Gastroesophageal sphincter (tissue), 3 donors: ENCODE results near the gene SYTL2.
"Not testable (repeated sequence)": the region's sequence is repeated elsewhere in the genome, so short reads cannot be mapped to it uniquely, and the experiment has no call there.

ENCODE experiments used
- POLR2A ChIP-seq, 2 donors: fragments of 450-650 bp; IDR thresholded peaks; one replicate each; pipeline ENCODE4 v1.6.1; 2017; ENCODE audit warnings: antibody characterized with exemption in 2 of 2, mild to moderate bottlenecking in 2 of 2, moderate library complexity in 1 of 2
- TF ChIP-seq, protein P1 (sequence below), 4 experiments: fragments of 200-600 bp in 2 of 4; fragments of 450-650 bp in 2 of 4; sonication (generic) in 1 of 4; IDR thresholded peaks; one replicate each; pipeline ENCODE4 v1.5.1; 2017 to 2019; ENCODE audit warnings: antibody characterized with exemption in 4 of 4, mild to moderate bottlenecking in 2 of 4, moderate library complexity in 2 of 4

DNA sequence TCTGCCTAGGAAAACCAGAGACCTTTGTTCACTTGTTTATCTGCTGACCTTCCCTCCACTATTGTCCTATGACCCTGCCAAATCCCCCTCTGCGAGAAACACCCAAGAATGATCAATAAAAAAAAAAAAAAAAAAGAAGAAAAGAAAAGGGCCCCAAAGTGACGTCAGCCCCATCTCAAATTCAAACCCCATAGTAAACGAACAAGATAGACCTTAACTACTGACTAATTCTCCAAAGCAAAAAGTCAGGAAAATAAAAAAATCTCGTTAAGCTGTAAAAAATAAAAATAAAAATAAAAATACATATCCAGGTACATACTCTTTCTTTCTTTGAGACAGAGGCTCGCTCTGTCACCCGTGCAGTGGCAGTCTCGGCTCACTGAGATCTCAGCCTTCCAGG is 42.6 kb upstream of the SYTL2 start:
- TF ChIP-seq, protein P1, sequence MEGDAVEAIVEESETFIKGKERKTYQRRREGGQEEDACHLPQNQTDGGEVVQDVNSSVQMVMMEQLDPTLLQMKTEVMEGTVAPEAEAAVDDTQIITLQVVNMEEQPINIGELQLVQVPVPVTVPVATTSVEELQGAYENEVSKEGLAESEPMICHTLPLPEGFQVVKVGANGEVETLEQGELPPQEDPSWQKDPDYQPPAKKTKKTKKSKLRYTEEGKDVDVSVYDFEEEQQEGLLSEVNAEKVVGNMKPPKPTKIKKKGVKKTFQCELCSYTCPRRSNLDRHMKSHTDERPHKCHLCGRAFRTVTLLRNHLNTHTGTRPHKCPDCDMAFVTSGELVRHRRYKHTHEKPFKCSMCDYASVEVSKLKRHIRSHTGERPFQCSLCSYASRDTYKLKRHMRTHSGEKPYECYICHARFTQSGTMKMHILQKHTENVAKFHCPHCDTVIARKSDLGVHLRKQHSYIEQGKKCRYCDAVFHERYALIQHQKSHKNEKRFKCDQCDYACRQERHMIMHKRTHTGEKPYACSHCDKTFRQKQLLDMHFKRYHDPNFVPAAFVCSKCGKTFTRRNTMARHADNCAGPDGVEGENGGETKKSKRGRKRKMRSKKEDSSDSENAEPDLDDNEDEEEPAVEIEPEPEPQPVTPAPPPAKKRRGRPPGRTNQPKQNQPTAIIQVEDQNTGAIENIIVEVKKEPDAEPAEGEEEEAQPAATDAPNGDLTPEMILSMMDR (IDR thresholded peaks at IDR 0.05) = not testable (repeated sequence)
- TF ChIP-seq POLR2A (IDR thresholded peaks at IDR 0.05) = not testable (repeated sequence)
